ENCODE measurements around the gene MIEN1.
A peak's percentile ranks its signal among the peaks of the same experiment; 100 is the strongest.
"Not testable (repeated sequence)": the region's sequence is repeated elsewhere in the genome, so short reads cannot be mapped to it uniquely, and the experiment has no call there.

Gene MIEN1

GRCh38 chr17:39730095-39730921 is at the start of gene MIEN1:
Gene MIEN1, minus strand, starts transcription at chr17:39730532. Its CDS starts 37 bp downstream, at chr17:39730495.
- peak; percentile 91 for DNase-seq (ENCODE audit: low read depth)

GRCh38 chr17:39777534-39778365 is 47.4 kb upstream of the MIEN1 start:
- DNase-seq (ENCODE audit: low read depth) = no peak

GRCh38 chr17:39776252-39776651 is 45.9 kb upstream of the MIEN1 start:
- DNase-seq (ENCODE audit: low read depth) = no peak

GRCh38 chr17:39775031-39775430 is 44.7 kb upstream of the MIEN1 start:
- DNase-seq (ENCODE audit: low read depth) = no peak

- DNase-seq (ENCODE audit: low read depth) = no peak
Measured at GRCh38 chr17:39774047-39774446, 43.7 kb upstream of the MIEN1 start.

- no peak for DNase-seq (ENCODE audit: low read depth)
Measured at GRCh38 chr17:39772987-39773934, 42.9 kb upstream of the MIEN1 start.

- no peak for DNase-seq (ENCODE audit: low read depth)
Measured at GRCh38 chr17:39772415-39772814, 42.1 kb upstream of the MIEN1 start.

GRCh38 chr17:39769974-39770587 is 39.7 kb upstream of the MIEN1 start:
- peak; percentile 63 for DNase-seq (ENCODE audit: low read depth)

GRCh38 chr17:39767147-39767546 is 36.8 kb upstream of the MIEN1 start:
- no peak for DNase-seq (ENCODE audit: low read depth)

GRCh38 chr17:39765766-39766165 is 35.4 kb upstream of the MIEN1 start:
- DNase-seq (ENCODE audit: low read depth) = no peak

GRCh38 chr17:39765175-39765574 is 34.8 kb upstream of the MIEN1 start:
- no peak for DNase-seq (ENCODE audit: low read depth)

- DNase-seq (ENCODE audit: low read depth) = not testable (repeated sequence)
Measured at GRCh38 chr17:39764171-39764570, 33.8 kb upstream of the MIEN1 start.

- DNase-seq (ENCODE audit: low read depth) = no peak
Measured at GRCh38 chr17:39763051-39763820, 32.9 kb upstream of the MIEN1 start.

GRCh38 chr17:39761861-39762496 is 31.6 kb upstream of the MIEN1 start:
- no peak for DNase-seq (ENCODE audit: low read depth)

- no peak for DNase-seq (ENCODE audit: low read depth)
Measured at GRCh38 chr17:39759204-39759603, 28.9 kb upstream of the MIEN1 start.

- DNase-seq (ENCODE audit: low read depth) = peak; percentile 62
Measured at GRCh38 chr17:39757931-39758873, 27.9 kb upstream of the MIEN1 start.

GRCh38 chr17:39757176-39757662 is 26.9 kb upstream of the MIEN1 start:
- no peak for DNase-seq (ENCODE audit: low read depth)

GRCh38 chr17:39756380-39757079 is 26.2 kb upstream of the MIEN1 start:
- DNase-seq (ENCODE audit: low read depth) = no peak
